PC-9 (cell line): Measurements from ENCODE around the gene MAP2K1. TPM values are rescaled to one million over a fixed set of nuclear protein-coding genes. Genes with fewer than 3 reads are reported as not detected.

Experiments
- BruUV-seq: library from RNA; stranded (reverse); fragments of 400-500 nt; replicated peaks from 2 replicates; lab custom pipeline; 2021; lab: Mats Ljungman, UMichigan
- CTCF ChIA-PET: fragments of 300-600 bp; sonication (Branson Sonifier 250); formaldehyde crosslinking; loops from one replicate; lab custom pipeline; 2022; ENCODE audit warnings: antibody characterized with exemption; lab: Charles Lee
- POLR2A ChIA-PET: fragments of 300-600 bp; sonication (Branson Sonifier 250); formaldehyde crosslinking; loops from one replicate; lab custom pipeline; 2022; ENCODE audit warnings: antibody characterized with exemption; ENCODE audit not compliant: unreplicated experiment; lab: Charles Lee
- DNase-seq, 2 experiments: peaks; one replicate each; pipeline versions ENCODE4 v3.0.0 to v3.0.0-alpha.2; 2015 to 2022; ENCODE audit warnings: mixed read lengths in 1 of 2
- H2AFZ ChIP-seq: fragments of 200-600 bp; sonication (generic); 2 replicates; pipeline ENCODE4 v1.8.1; 2017; ENCODE audit warnings: antibody characterized with exemption
- H3F3A ChIP-seq: fragments of 200-600 bp; sonication (generic); 2 replicates; pipeline ENCODE4 v1.8.1; 2017; ENCODE audit warnings: antibody characterized with exemption, mild to moderate bottlenecking, low read depth; ENCODE audit not compliant: insufficient read depth
- H3K27ac ChIP-seq: fragments of 200-600 bp; sonication (generic); 2 replicates; pipeline ENCODE4 v1.6.1; 2016; ENCODE audit warnings: mixed run types
- H3K27me3 ChIP-seq: fragments of 200-600 bp; sonication (generic); 2 replicates; pipeline ENCODE4 v1.6.1; 2016; ENCODE audit warnings: low read depth, mixed run types; ENCODE audit not compliant: insufficient read depth
- H3K36me3 ChIP-seq: fragments of 200-600 bp; sonication (generic); 2 replicates; pipeline ENCODE4 v1.6.1; 2016; ENCODE audit warnings: low read depth, mixed run types
- H3K4me1 ChIP-seq: fragments of 200-600 bp; sonication (generic); replicated peaks from 2 replicates; pipeline ENCODE4 v1.6.1; 2016; ENCODE audit warnings: mixed run types; ENCODE audit not compliant: insufficient read depth
- H3K4me2 ChIP-seq: fragments of 200-600 bp; sonication (generic); 2 replicates; pipeline ENCODE4 v1.6.1; 2017; ENCODE audit warnings: mixed run types
- H3K4me3 ChIP-seq: fragments of 200-600 bp; sonication (generic); 2 replicates; pipeline ENCODE4 v1.6.1; 2016; ENCODE audit warnings: mixed run types
- H3K79me2 ChIP-seq: fragments of 200-600 bp; sonication (generic); 2 replicates; pipeline ENCODE4 v1.6.1; 2017; ENCODE audit warnings: low read depth, mixed run types
- H3K9me2 ChIP-seq: fragments of 200-600 bp; sonication (generic); 2 replicates; pipeline ENCODE4 v1.8.1; 2017; ENCODE audit warnings: mild to moderate bottlenecking; ENCODE audit not compliant: insufficient read depth
- H3K9me3 ChIP-seq: fragments of 200-600 bp; sonication (generic); 2 replicates; pipeline ENCODE4 v1.8.1; 2016; ENCODE audit warnings: low read depth; ENCODE audit not compliant: insufficient read depth
- H4K20me1 ChIP-seq: fragments of 200-600 bp; sonication (generic); 2 replicates; pipeline ENCODE4 v1.8.1; 2017; ENCODE audit not compliant: insufficient read depth
- CTCF ChIP-seq: fragments of 200-600 bp; sonication (generic); conservative IDR thresholded peaks from 2 replicates; pipeline ENCODE4 v1.6.1; 2017; ENCODE audit warnings: mixed run types, antibody characterized with exemption, mild to moderate bottlenecking, moderate library complexity
- EZH2 ChIP-seq: fragments of 200-600 bp; sonication (generic); IDR thresholded peaks from 2 replicates; pipeline ENCODE4 v1.8.0; 2017; ENCODE audit warnings: antibody characterized with exemption, low read depth
- intact Hi-C: fragments of 100-400 bp; cut with micrococcal nuclease; formaldehyde crosslinking; loops from one replicate; pipeline ENCODE4 v1.10.0; 2022; ENCODE audit not compliant: unreplicated experiment
- total RNA-seq: library from RNA; stranded (reverse); gene quantifications from 2 replicates; pipeline ENCODE4 v1.2.3, GENCODE V29; 2021

Gene MAP2K1
- total RNA-seq, 1 experiment from 2014 or later = 78.6 TPM

GRCh38 chr15:66412220-66412619 is 25.5 kb downstream of the MAP2K1 start:
- CTCF ChIA-PET = no interaction called here
- H3K27me3 ChIP-seq = no peaks in the 10 kb centered on the region
- intact Hi-C loops = no loop called here
- no peaks in the 10 kb centered on the region for H3F3A ChIP-seq
- H3K27ac ChIP-seq = no peak overlapping the region
- no peak for DNase-seq
- H3K4me1 ChIP-seq = no peaks in the 10 kb centered on the region
- H4K20me1 ChIP-seq = no peaks in the 10 kb centered on the region
- TF ChIP-seq CTCF = no peak
- TF ChIP-seq EZH2 = no peak
- peaks cover 68% of the 10 kb centered on the region for H3K79me2 ChIP-seq
- no peak overlapping the region for H3K4me2 ChIP-seq
- BruUV-seq = no TSS peak
- no peaks in the 10 kb centered on the region for H3K36me3 ChIP-seq
- H3K9me2 ChIP-seq = no peaks in the 10 kb centered on the region
- POLR2A ChIA-PET = no interaction called here
- H3K4me3 ChIP-seq = no peak overlapping the region
- H2AFZ ChIP-seq = no peak overlapping the region
- H3K9me3 ChIP-seq = no peaks in the 10 kb centered on the region

GRCh38 chr15:66413579-66413978 is 26.9 kb downstream of the MAP2K1 start:
- Histone ChIP-seq H3K4me3 (no peak overlapping the region), H3K4me2 (no peak overlapping the region)
- POLR2A ChIA-PET = interaction anchor here (0.6 kb wide), 1 partner anchor 23 kb away, joined by 12 read pairs; no protein-coding TSS in a partner anchor

GRCh38 chr15:66415360-66415759 is 28.6 kb downstream of the MAP2K1 start:
- intact Hi-C loops = no loop called here
- no peak for DNase-seq
- no peaks in the 10 kb centered on the region for H3K27me3 ChIP-seq
- no peak overlapping the region for H3K4me2 ChIP-seq
- no peak overlapping the region for H3K27ac ChIP-seq
- no peak for TF ChIP-seq CTCF
- TF ChIP-seq EZH2 = no peak
- H3K9me2 ChIP-seq = no peaks in the 10 kb centered on the region
- no peaks in the 10 kb centered on the region for H3F3A ChIP-seq
- CTCF ChIA-PET = no interaction called here
- POLR2A ChIA-PET = no interaction called here
- no peaks in the 10 kb centered on the region for H3K9me3 ChIP-seq
- peaks cover 60% of the 10 kb centered on the region for H3K79me2 ChIP-seq
- H2AFZ ChIP-seq = no peak overlapping the region
- H3K4me3 ChIP-seq = no peak overlapping the region
- H3K36me3 ChIP-seq = no peaks in the 10 kb centered on the region
- H3K4me1 ChIP-seq = no peaks in the 10 kb centered on the region
- H4K20me1 ChIP-seq = no peaks in the 10 kb centered on the region
- BruUV-seq = no TSS peak

More at GRCh38 chr15:66413579-66413978, 26.9 kb downstream of the MAP2K1 start:
- Histone ChIP-seq H3K4me1 (no peaks in the 10 kb centered on the region), H4K20me1 (no peaks in the 10 kb centered on the region), H3K36me3 (no peaks in the 10 kb centered on the region), H3K79me2 (peaks cover 62% of the 10 kb centered on the region), H2AFZ (no peak overlapping the region), H3F3A (no peaks in the 10 kb centered on the region), H3K27ac (no peak overlapping the region), H3K9me2 (no peaks in the 10 kb centered on the region), H3K9me3 (no peaks in the 10 kb centered on the region), H3K27me3 (no peaks in the 10 kb centered on the region)
- TF ChIP-seq EZH2 (no peak), CTCF (no peak)
- no peak for DNase-seq
- CTCF ChIA-PET = no interaction called here
- BruUV-seq = no TSS peak
- intact Hi-C loops = no loop called here
